H1 (cell line): ENCODE results near the gene GINS2. TPM values are rescaled to one million over a fixed set of nuclear protein-coding genes. Genes with fewer than 3 reads are reported as not detected.

Experiments
- CTCF ChIA-PET: fragments of 300-600 bp; sonication (Branson Sonifier 250); formaldehyde crosslinking; loops from one replicate; lab custom pipeline; 2021; ENCODE audit not compliant: partially characterized antibody; lab: Charles Lee
- POLR2A ChIA-PET: fragments of 300-600 bp; sonication (Branson Sonifier 250); formaldehyde crosslinking; loops from one replicate; lab custom pipeline; 2021; ENCODE audit warnings: inconsistent platforms; ENCODE audit not compliant: partially characterized antibody; lab: Charles Lee
- DNase-seq, 2 experiments: peaks; one replicate each; pipeline versions ENCODE4 v3.0.0 to v3.0.0-alpha.2; 2010 to 2022; ENCODE audit warnings: low spot score in 2 of 2, low read depth in 1 of 2, mixed read lengths in 1 of 2
- FAIRE-seq: peaks from 2 replicates; lab custom pipeline; 2011; peaks lifted over from hg19 to GRCh38; lab: Jason Lieb, UNC
- H2AFZ ChIP-seq: 2 replicates; pipeline ENCODE4 v1.8.1; 2012; ENCODE audit warnings: low read length, inconsistent platforms
- H2AK5ac ChIP-seq: 2 replicates; pipeline ENCODE4 v1.6.1; 2013; ENCODE audit warnings: low read depth, low read length
- H2BK120ac ChIP-seq: replicated peaks from 2 replicates; pipeline ENCODE3; 2013; ENCODE audit warnings: low read depth, low read length, inconsistent platforms
- H2BK12ac ChIP-seq: 2 replicates; pipeline ENCODE4 v1.6.1; 2013; ENCODE audit warnings: low read depth, low read length
- H2BK15ac ChIP-seq: 2 replicates; pipeline ENCODE4 v1.6.1; 2013; ENCODE audit warnings: low read length
- H2BK20ac ChIP-seq: 2 replicates; pipeline ENCODE4 v1.6.1; 2013; ENCODE audit warnings: low read length
- H2BK5ac ChIP-seq: 2 replicates; pipeline ENCODE4 v1.6.1; 2013; ENCODE audit warnings: low read depth, low read length
- H3K14ac ChIP-seq: 2 replicates; pipeline ENCODE4 v1.6.1; 2013; ENCODE audit warnings: inconsistent platforms; ENCODE audit not compliant: insufficient read length
- H3K18ac ChIP-seq: 2 replicates; pipeline ENCODE4 v1.6.1; 2013; ENCODE audit warnings: low read length; ENCODE audit errors: extremely low read depth
- H3K23ac ChIP-seq: 2 replicates; pipeline ENCODE4 v1.6.1; 2013; ENCODE audit warnings: inconsistent platforms; ENCODE audit not compliant: insufficient read length
- H3K23me2 ChIP-seq: 2 replicates; pipeline ENCODE4 v1.6.1; 2013; ENCODE audit warnings: low read depth, low read length
- H3K27ac ChIP-seq: 2 replicates; pipeline ENCODE4 v1.6.1; 2011; ENCODE audit warnings: low read depth, low read length, inconsistent platforms
- H3K27me3 ChIP-seq, 4 experiments: replicated peaks in 1 of 4; 1 replicate in 1 of 4; 2 replicates in 3 of 4; pipeline versions ENCODE4 v1.6.1 to v1.8.1; 2011 to 2013; ENCODE audit warnings: low read length in 3 of 4, mild to moderate bottlenecking in 3 of 4, inconsistent platforms in 2 of 4, mixed read lengths in 2 of 4, moderate library complexity in 1 of 4; ENCODE audit not compliant: control insufficient read depth in 3 of 4, insufficient read depth in 3 of 4; ENCODE audit errors: extremely low read depth in 1 of 4
- H3K36me3 ChIP-seq, 4 experiments: 2 replicates each; pipeline versions ENCODE4 v1.6.1 to v1.8.1; 2011 to 2013; ENCODE audit warnings: mild to moderate bottlenecking in 4 of 4, low read length in 3 of 4, moderate library complexity in 2 of 4, control low read depth in 1 of 4, inconsistent platforms in 1 of 4; ENCODE audit not compliant: insufficient read depth in 4 of 4, control insufficient read depth in 2 of 4
- H3K4ac ChIP-seq: replicated peaks from 2 replicates; pipeline ENCODE3; 2013; ENCODE audit warnings: low read length, low read depth, mixed read lengths, inconsistent platforms; ENCODE audit not compliant: insufficient read length
- H3K4me1 ChIP-seq, 4 experiments: replicated peaks in 1 of 4; 1 replicate in 1 of 4; 2 replicates in 3 of 4; pipeline versions ENCODE4 v1.6.1 to v1.8.1; 2011 to 2013; ENCODE audit warnings: low read length in 3 of 4, inconsistent platforms in 2 of 4, mixed read lengths in 1 of 4; ENCODE audit not compliant: insufficient read depth in 4 of 4, control insufficient read depth in 3 of 4
- H3K4me2 ChIP-seq, 2 experiments: 2 replicates each; pipeline versions ENCODE4 v1.6.1 to v1.8.1; 2011 to 2013; ENCODE audit warnings: low read depth in 2 of 2, low read length in 2 of 2, control low read depth in 1 of 2, inconsistent platforms in 1 of 2, mild to moderate bottlenecking in 1 of 2; ENCODE audit not compliant: insufficient read depth in 1 of 2
- H3K4me3 ChIP-seq, 4 experiments: fragments of 200-600, 300-600 bp in 1 of 4; sonication (generic), shearing (Covaris generic), sonication (Bioruptor Twin) in 1 of 4; 2 replicates each; pipeline versions ENCODE4 v1.5.1 to v1.8.1; 2011 to 2016; ENCODE audit warnings: low read length in 4 of 4, low read depth in 3 of 4, control low read depth in 2 of 4, inconsistent platforms in 2 of 4, mild to moderate bottlenecking in 2 of 4, mixed read lengths in 1 of 4, moderate library complexity in 1 of 4; ENCODE audit not compliant: insufficient read depth in 2 of 4; ENCODE audit errors: extremely low read depth in 1 of 4
- H3K56ac ChIP-seq: replicated peaks from 2 replicates; pipeline ENCODE3; 2013; ENCODE audit warnings: low read depth, mild to moderate bottlenecking, mixed read lengths, low read length, inconsistent platforms; ENCODE audit not compliant: insufficient read length
- H3K79me1 ChIP-seq: 2 replicates; pipeline ENCODE4 v1.6.1; 2013; ENCODE audit warnings: low read depth, low read length, control low read depth
- H3K79me2 ChIP-seq, 2 experiments: 2 replicates each; pipeline versions ENCODE4 v1.6.1 to v1.8.1; 2012 to 2013; ENCODE audit warnings: low read length in 2 of 2, mild to moderate bottlenecking in 2 of 2, inconsistent platforms in 1 of 2; ENCODE audit not compliant: insufficient read depth in 2 of 2, control insufficient read depth in 1 of 2
- H3K9ac ChIP-seq, 4 experiments: replicated peaks in 1 of 4; 1 replicate in 1 of 4; 2 replicates in 3 of 4; pipeline versions ENCODE4 v1.6.1 to v1.8.1; 2011 to 2013; ENCODE audit warnings: low read depth in 3 of 4, low read length in 3 of 4, control low read depth in 2 of 4, mild to moderate bottlenecking in 2 of 4, moderate library complexity in 2 of 4, inconsistent platforms in 1 of 4; ENCODE audit errors: extremely low read depth in 1 of 4
- H3K9me3 ChIP-seq, 2 experiments: 2 replicates each; pipeline versions ENCODE4 v1.6.1 to v1.8.1; 2012 to 2013; ENCODE audit warnings: mild to moderate bottlenecking in 2 of 2, moderate library complexity in 2 of 2, control low read depth in 1 of 2, inconsistent platforms in 1 of 2, low read depth in 1 of 2, low read length in 1 of 2, mixed read lengths in 1 of 2; ENCODE audit not compliant: insufficient read depth in 2 of 2
- H4K20me1 ChIP-seq, 2 experiments: replicated peaks in 1 of 2; 2 replicates each; pipeline versions ENCODE3 to v1.8.1; 2011 to 2013; ENCODE audit warnings: inconsistent platforms in 2 of 2, low read length in 2 of 2, mild to moderate bottlenecking in 1 of 2; ENCODE audit not compliant: insufficient read depth in 2 of 2, control insufficient read depth in 1 of 2
- H4K5ac ChIP-seq: 2 replicates; pipeline ENCODE4 v1.6.1; 2013; ENCODE audit warnings: low read length, low read depth, mixed read lengths, inconsistent platforms; ENCODE audit not compliant: insufficient read length
- H4K8ac ChIP-seq: 2 replicates; pipeline ENCODE4 v1.8.0; 2013; ENCODE audit warnings: mild to moderate bottlenecking, moderate library complexity, low read length, inconsistent platforms; ENCODE audit not compliant: insufficient read depth; ENCODE audit errors: extremely low read depth
- H4K91ac ChIP-seq: replicated peaks from 2 replicates; pipeline ENCODE3; 2013; ENCODE audit warnings: low read length, mixed read lengths, inconsistent platforms; ENCODE audit not compliant: insufficient read length
- BCL11A ChIP-seq, 2 experiments: IDR thresholded peaks; one replicate each; pipeline ENCODE4 v1.6.1; 2011; ENCODE audit warnings: low read depth in 2 of 2, low read length in 2 of 2, mild to moderate bottlenecking in 2 of 2
- KDM1A ChIP-seq: fragments of 200-600, 300-600 bp; sonication (generic); IDR thresholded peaks from 2 replicates; pipeline ENCODE4 v1.7.1; 2016; ENCODE audit warnings: mild to moderate bottlenecking, low read length, borderline replicate concordance
- KDM5A ChIP-seq: fragments of 200-600 bp; IDR thresholded peaks from 2 replicates; pipeline ENCODE4 v1.7.1; 2012; ENCODE audit warnings: mild to moderate bottlenecking, low read length, inconsistent platforms, mixed read lengths
- MAX ChIP-seq: IDR thresholded peaks from 2 replicates; pipeline ENCODE4 v1.6.1; 2012; ENCODE audit warnings: inconsistent platforms
- RBBP5 ChIP-seq: IDR thresholded peaks from 2 replicates; pipeline ENCODE4 v1.7.1; 2012; ENCODE audit warnings: low read depth, mild to moderate bottlenecking, inconsistent platforms, low read length, moderate library complexity, borderline replicate concordance
- SRF ChIP-seq: IDR thresholded peaks from 2 replicates; pipeline ENCODE4 v1.6.1; 2011; ENCODE audit warnings: mild to moderate bottlenecking, low read depth, low read length, moderate library complexity
- TAF7 ChIP-seq: optimal IDR thresholded peaks from 2 replicates; pipeline ENCODE3; 2011; ENCODE audit warnings: low read depth, mild to moderate bottlenecking, inconsistent platforms, low read length, moderate library complexity, borderline replicate concordance
- TBP ChIP-seq: IDR thresholded peaks from 2 replicates; pipeline ENCODE4 v1.6.1; 2011; ENCODE audit warnings: low read depth, low read length, improper control_type of control experiment
- WGBS, 2 experiments: shearing (Covaris generic) in 1 of 2; methylation state at CpG; one replicate each; pipeline versions ENCODE4 v1.1.6 to v1.1.7; 2013 to 2015; ENCODE audit warnings: low lambda C conversion rate in 2 of 2, mixed read lengths in 2 of 2, inconsistent platforms in 1 of 2, low coverage in 1 of 2, missing lambda C conversion rate in 1 of 2; ENCODE audit not compliant: insufficient replicate concordance in 2 of 2, insufficient coverage in 1 of 2, insufficient read length in 1 of 2; ENCODE audit errors: extremely low coverage in 1 of 2, missing lambda C conversion rate in 1 of 2; 5-methylcytosine and 5-hydroxymethylcytosine counted together
- polyA plus RNA-seq, 7 experiments: library from polyadenylated mRNA; depleted of rRNA in 3 of 7; stranded (reverse) in 5 of 7; unstranded in 2 of 7; fragments of >200 nt in 5 of 7; fragments of 200-250 nt in 2 of 7; gene quantifications; 1 replicate in 5 of 7; 2 replicates in 1 of 7; 4 replicates in 1 of 7; pipeline versions ENCODE4 v1.2.1 to v1.2.3, GENCODE V29; 2011 to 2013; ENCODE audit warnings: missing spikeins in 2 of 7, mixed read lengths in 2 of 7
- total RNA-seq: library from RNA; stranded (reverse); fragmentation: NEBNext Ultra II Directional; extraction: Animal tissue kit (Norgen Biotek cat#: 25700); gene quantifications from 2 replicates; pipeline ENCODE4 v1.2.1, GENCODE V29; 2021

Gene GINS2
- total and polyA plus RNA-seq, 2 of the 8 experiments (the other 6 are each of a cell fraction or from before 2014, with no cell fraction given): 29.4 to 59.1 TPM

- TF ChIP-seq TAF7 (no peak), MAX (no peak), RBBP5 (no peak), KDM5A (no peak), BCL11A (IDR thresholded peaks at IDR 0.05; ENCODE audit: low read depth in 2 of 2, low read length in 2 of 2) (no peak), TBP (no peak), SRF (no peak), KDM1A (no peak)
- TF ChIP-seq, all 59 proteins: peak for 0
- H2BK12ac ChIP-seq: no peak overlapping the region
- ChIA-PET CTCF (interaction anchor here (1.1 to 37.0 kb wide), 3 partner anchors 9 to 31 kb away, joined by 4 to 620 read pairs (median 248); no protein-coding TSS in a partner anchor), POLR2A (interaction anchor here (9.5 kb wide), 1 partner anchor 12 kb away, joined by 77 read pairs; no protein-coding TSS in a partner anchor)
- no peak overlapping the region for H2BK15ac ChIP-seq
- H2AFZ ChIP-seq: no peak overlapping the region
- H3K27ac ChIP-seq: no peak overlapping the region
- no peak for FAIRE-seq
- H3K56ac ChIP-seq: no peak overlapping the region
- H3K18ac ChIP-seq: no peak overlapping the region
- no peaks in the 10 kb centered on the region for H3K9me3 ChIP-seq
- peak overlapping the region in 2 of 4 experiments; percentile 7 to 90; a peak in 2 of 8 replicates for H3K4me3 ChIP-seq
- WGBS, 2 experiments: 83% methylated on average over 11 of the region's 15 CpGs; no CpG with 5 or more reads in 1 of the 2 experiments
- peaks cover 0 to 5% (median 0%) of the 10 kb centered on the region in 4 experiments; a peak in 1 of 7 replicates for H3K4me1 ChIP-seq
- DNase-seq: no peak
- peaks cover 7% of the 10 kb centered on the region for H3K79me1 ChIP-seq
- H3K14ac ChIP-seq: no peak overlapping the region
- H3K9ac ChIP-seq: no peak overlapping the region
- no peak overlapping the region for H4K8ac ChIP-seq
- peaks cover 0 to 7% (median 0%) of the 10 kb centered on the region in 4 experiments; a peak in 4 of 8 replicates for H3K36me3 ChIP-seq
- no peak overlapping the region for H2BK20ac ChIP-seq
- H4K20me1 ChIP-seq: peaks cover 0 to 11% of the 10 kb centered on the region in 2 experiments
- no peaks in the 10 kb centered on the region; the same call in 1 of the 2 replicates for H3K23me2 ChIP-seq
- H3K4ac ChIP-seq: no peak overlapping the region
- no peak overlapping the region for H4K5ac ChIP-seq
- H4K91ac ChIP-seq: no peak overlapping the region
- no peaks in the 10 kb centered on the region for H3K27me3 ChIP-seq
- H3K79me2 ChIP-seq: peaks cover 0 to 39% of the 10 kb centered on the region in 2 experiments; a peak in 2 of 4 replicates
- no peak overlapping the region for H2BK120ac ChIP-seq
- H3K23ac ChIP-seq: no peak overlapping the region
- no peak overlapping the region for H2AK5ac ChIP-seq
- no peak overlapping the region for H2BK5ac ChIP-seq
- peak overlapping the region; percentile 65 to 66; a peak in 2 of 4 replicates for H3K4me2 ChIP-seq
These were observed 1.7 kb downstream of the GINS2 start for GRCh38 chr16:85686912-85687591.
